ENCODE data around the gene ARL10. TPM values are rescaled to one million over a fixed set of nuclear protein-coding genes. Genes with fewer than 3 reads are reported as not detected.

Gene ARL10
- polyA plus RNA-seq, 1 experiment = 3.2 TPM

GRCh38 chr5:176391479-176391878, 26.2 kb downstream of the ARL10 start:
- CTCF ChIA-PET = no interaction called here
- POLR2A ChIA-PET = interaction anchor here (0.6 kb wide), 1 partner anchor 35 kb away, joined by 5 read pairs; no protein-coding TSS in a partner anchor
- peaks cover 18% of the 10 kb centered on the region for H3K36me3 ChIP-seq (ENCODE audit: control insufficient read depth, insufficient read depth, low read length)

DNA sequence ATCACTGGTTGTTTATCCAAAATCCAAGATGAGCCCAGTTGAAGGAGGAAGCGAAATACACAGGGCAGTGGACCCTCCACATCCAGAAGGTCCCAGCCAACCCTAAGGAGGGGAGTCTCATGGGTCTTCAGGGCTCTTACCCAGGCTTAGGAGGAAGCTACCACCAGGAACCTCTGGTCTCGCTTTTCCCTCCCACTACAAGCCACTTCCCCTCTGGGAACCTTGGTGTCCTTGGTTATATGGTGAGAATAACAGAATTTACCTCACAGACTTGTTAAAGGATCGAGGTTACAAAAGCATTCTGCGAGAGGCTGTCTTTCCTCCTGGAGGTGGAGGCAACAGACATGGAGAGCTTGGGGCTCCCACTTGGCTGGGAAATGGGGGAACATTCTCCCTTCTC, 26.7 kb downstream of the ARL10 start:
- no peak overlapping the region for H3K4me3 ChIP-seq (ENCODE audit: low read depth, low read length)
- H3K36me3 ChIP-seq (ENCODE audit: control insufficient read depth, insufficient read depth, low read length) = peaks cover 20% of the 10 kb centered on the region
- CTCF ChIA-PET = no interaction called here
- POLR2A ChIA-PET = no interaction called here
- no peaks in the 10 kb centered on the region for H3K27me3 ChIP-seq (ENCODE audit: control insufficient read depth, insufficient read depth, low read length)
- no peak for TF ChIP-seq CTCF (IDR thresholded peaks at IDR 0.05; ENCODE audit: insufficient read depth, low read depth, low read length)
- DNase-seq (ENCODE audit: low read depth) = no peak

More at GRCh38 chr5:176391479-176391878, 26.2 kb downstream of the ARL10 start:
- no peak for DNase-seq (ENCODE audit: low read depth)
- Histone ChIP-seq H3K27me3 (ENCODE audit: control insufficient read depth, insufficient read depth, low read length) (no peaks in the 10 kb centered on the region), H3K4me3 (ENCODE audit: low read depth, low read length) (no peak overlapping the region)
- TF ChIP-seq CTCF (IDR thresholded peaks at IDR 0.05; ENCODE audit: insufficient read depth, low read depth, low read length) = no peak

DNA sequence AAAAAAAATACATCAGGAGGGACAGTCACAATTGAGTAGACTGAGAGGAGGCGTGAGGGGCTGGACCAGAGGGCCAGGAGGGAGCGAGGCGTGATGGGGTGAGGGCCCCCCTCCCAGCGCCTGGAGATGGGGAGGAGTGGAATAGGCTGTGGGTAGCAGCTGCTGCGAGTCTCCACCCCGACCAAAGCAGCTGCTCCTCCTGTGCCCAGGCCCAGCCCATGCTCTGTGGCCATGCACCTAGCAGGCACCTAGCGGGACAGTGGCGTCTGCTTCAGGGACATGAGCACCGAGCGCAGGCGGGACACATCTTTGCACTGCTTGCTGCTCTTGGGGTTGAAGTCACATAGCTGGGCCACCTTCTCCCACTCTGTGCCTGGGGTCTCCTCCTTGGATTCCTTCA, 27.2 kb downstream of the ARL10 start:
- Histone ChIP-seq H3K4me3 (ENCODE audit: low read depth, low read length) (no peak overlapping the region), H3K36me3 (ENCODE audit: control insufficient read depth, insufficient read depth, low read length) (peaks cover 22% of the 10 kb centered on the region), H3K27me3 (ENCODE audit: control insufficient read depth, insufficient read depth, low read length) (no peaks in the 10 kb centered on the region)
- ChIA-PET CTCF (no interaction called here), POLR2A (no interaction called here)
- no peak for TF ChIP-seq CTCF (IDR thresholded peaks at IDR 0.05; ENCODE audit: insufficient read depth, low read depth, low read length)
- DNase-seq (ENCODE audit: low read depth) = no peak

GRCh38 chr5:176394096-176394495, 28.8 kb downstream of the ARL10 start:
- POLR2A ChIA-PET = no interaction called here
- no peak for TF ChIP-seq CTCF (IDR thresholded peaks at IDR 0.05; ENCODE audit: insufficient read depth, low read depth, low read length)
- DNase-seq (ENCODE audit: low read depth) = no peak
- Histone ChIP-seq H3K4me3 (ENCODE audit: low read depth, low read length) (no peak overlapping the region), H3K27me3 (ENCODE audit: control insufficient read depth, insufficient read depth, low read length) (no peaks in the 10 kb centered on the region), H3K36me3 (ENCODE audit: control insufficient read depth, insufficient read depth, low read length) (peaks cover 27% of the 10 kb centered on the region)
- CTCF ChIA-PET = no interaction called here

DNA sequence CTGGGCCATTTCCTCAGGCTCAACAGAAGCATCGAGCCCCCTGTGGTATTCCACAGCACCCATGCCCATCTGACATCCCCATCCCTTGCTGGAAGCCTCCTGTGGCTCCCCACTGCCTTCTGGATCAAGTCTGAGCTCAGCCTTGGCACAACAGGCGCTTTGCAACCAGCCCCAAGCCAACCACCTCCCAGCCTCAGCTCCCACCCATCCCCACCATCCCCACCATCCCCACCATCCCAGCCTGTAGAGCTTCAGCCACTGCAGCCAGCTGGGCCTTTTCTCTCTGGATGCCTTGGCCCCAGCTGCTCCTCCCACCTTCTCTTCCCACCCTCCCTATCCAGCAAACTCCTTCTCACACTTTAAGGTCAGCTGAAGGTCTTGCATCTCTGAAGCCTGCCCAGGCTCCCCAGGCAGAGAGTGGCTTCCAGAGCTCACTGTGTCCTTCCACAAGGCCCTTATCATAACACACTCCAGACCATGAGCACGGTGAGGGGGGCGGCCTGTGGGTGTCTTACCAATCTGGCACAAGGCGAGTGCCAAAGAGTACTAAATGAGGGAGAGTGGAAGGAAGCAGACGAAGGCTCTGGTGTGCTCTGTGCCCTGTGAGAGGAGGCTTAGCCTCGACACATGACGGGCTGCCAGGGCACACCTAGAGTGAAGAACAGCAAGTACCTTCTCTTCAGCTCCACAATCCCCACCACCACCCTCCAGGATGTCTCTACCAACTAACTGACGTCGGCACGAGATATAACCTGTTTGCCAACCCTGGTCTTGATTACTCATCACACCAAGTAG, 29.8 kb downstream of the ARL10 start:
- TF ChIP-seq CTCF (IDR thresholded peaks at IDR 0.05; ENCODE audit: insufficient read depth, low read depth, low read length) = no peak
- H3K27me3 ChIP-seq (ENCODE audit: control insufficient read depth, insufficient read depth, low read length) = no peaks in the 10 kb centered on the region
- POLR2A ChIA-PET = interaction anchor here (0.6 kb wide), 1 partner anchor 601 kb away, joined by 6 read pairs; no protein-coding TSS in a partner anchor
- peaks cover 27% of the 10 kb centered on the region for H3K36me3 ChIP-seq (ENCODE audit: control insufficient read depth, insufficient read depth, low read length)
- CTCF ChIA-PET = interaction anchor here (0.7 kb wide), 1 partner anchor 35 kb away, joined by 3 read pairs; no protein-coding TSS in a partner anchor
- no peak overlapping the region for H3K4me3 ChIP-seq (ENCODE audit: low read depth, low read length)
- no peak for DNase-seq (ENCODE audit: low read depth)
